SK-N-MC (cell line): ENCODE data around the gene GNL2.

Experiments
- EZH2 ChIP-seq: fragments of 200-600 bp; sonication (generic); IDR thresholded peaks from one replicate; pipeline ENCODE4 v1.6.1; 2017; ENCODE audit warnings: antibody characterized with exemption
- POLR2AphosphoS5 ChIP-seq: IDR thresholded peaks from 2 replicates; pipeline ENCODE4 v1.6.1; 2012; ENCODE audit warnings: mild to moderate bottlenecking, low read depth, low read length, borderline replicate concordance

- TF ChIP-seq POLR2AphosphoS5 (no peak), EZH2 (no peak)
Observed at GRCh38 chr1:37540036-37540785, 55.5 kb downstream of the GNL2 start.
